Measurements from ENCODE around the gene COL23A1.

Gene COL23A1

DNA sequence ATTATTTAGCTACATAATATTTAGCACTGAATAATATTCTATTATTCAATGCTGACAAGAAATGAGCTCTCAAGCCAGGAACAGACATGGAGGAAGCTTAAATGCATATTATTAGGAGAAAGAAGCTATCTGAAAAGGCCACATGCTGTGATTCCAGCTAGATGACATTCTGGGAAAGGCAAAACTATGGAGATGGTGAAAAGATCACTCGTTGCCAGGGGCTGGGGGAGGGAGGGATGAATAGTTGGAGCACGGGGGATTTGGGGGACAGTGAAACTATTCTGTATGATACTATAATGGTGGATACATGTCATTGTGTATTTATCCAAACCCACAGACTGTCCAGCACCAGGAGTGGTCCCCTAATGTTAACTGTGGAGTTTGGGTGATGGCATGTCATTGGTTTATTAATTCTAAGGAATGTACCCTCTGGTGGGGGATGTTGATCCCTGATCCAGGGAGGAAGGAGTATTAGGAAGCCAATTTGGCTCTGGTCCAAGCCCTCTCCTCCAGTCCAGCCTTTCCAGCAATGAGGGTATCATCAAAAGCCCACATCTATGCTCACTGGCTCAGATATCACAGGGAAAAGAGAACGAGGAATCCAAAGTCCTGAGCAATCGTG, 162.5 kb downstream of the COL23A1 start:
- H3K27ac ChIP-seq = no peak overlapping the region
- peak; percentile 26 for DNase-seq (ENCODE audit: low spot score)
- TF ChIP-seq, protein P1, sequence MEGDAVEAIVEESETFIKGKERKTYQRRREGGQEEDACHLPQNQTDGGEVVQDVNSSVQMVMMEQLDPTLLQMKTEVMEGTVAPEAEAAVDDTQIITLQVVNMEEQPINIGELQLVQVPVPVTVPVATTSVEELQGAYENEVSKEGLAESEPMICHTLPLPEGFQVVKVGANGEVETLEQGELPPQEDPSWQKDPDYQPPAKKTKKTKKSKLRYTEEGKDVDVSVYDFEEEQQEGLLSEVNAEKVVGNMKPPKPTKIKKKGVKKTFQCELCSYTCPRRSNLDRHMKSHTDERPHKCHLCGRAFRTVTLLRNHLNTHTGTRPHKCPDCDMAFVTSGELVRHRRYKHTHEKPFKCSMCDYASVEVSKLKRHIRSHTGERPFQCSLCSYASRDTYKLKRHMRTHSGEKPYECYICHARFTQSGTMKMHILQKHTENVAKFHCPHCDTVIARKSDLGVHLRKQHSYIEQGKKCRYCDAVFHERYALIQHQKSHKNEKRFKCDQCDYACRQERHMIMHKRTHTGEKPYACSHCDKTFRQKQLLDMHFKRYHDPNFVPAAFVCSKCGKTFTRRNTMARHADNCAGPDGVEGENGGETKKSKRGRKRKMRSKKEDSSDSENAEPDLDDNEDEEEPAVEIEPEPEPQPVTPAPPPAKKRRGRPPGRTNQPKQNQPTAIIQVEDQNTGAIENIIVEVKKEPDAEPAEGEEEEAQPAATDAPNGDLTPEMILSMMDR (IDR thresholded peaks at IDR 0.05) = no peak
- no peak overlapping the region for H3K4me3 ChIP-seq

DNA sequence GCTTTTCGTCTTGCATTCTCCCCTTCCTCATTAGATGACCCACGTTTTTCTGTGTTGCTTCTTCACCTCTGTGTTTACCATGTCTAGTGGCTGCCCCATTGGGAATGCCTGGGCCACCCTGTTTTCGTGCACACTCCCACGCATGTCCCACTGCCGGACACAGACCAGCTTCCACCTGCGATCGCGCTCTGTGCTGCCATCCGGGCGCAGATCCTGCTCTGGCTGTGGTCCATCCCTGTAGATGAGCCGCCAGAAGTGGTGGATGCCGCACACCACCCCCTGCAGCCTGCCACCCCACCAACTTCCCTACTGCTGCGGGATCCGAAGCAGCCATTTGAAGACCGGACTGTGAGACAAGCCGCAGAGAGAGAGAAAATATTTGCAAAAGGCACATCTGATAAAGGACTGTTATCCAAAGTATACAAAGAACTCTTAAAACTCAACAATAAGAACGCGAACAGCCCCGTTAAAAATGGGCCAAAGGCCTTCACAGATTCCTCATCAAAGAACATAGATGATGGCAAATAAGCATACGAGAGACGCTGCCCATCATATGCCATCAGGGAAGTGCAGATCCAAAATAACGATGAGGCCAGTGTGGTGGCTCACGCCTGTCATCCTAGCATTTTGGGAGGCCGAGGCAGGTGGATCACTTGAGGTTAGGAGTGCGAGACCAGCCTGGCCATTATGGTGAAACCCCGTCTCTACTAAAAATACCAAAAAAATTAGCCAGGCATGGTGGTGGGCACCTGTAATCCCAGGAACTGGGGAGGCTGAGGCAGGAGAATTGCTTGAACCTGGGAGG, 163.7 kb downstream of the COL23A1 start:
- H3K4me3 ChIP-seq = no peak overlapping the region
- peak; percentile 33 for DNase-seq (ENCODE audit: low spot score)
- TF ChIP-seq, protein P1 (IDR thresholded peaks at IDR 0.05) = no peak
- no peak overlapping the region for H3K27ac ChIP-seq

DNA sequence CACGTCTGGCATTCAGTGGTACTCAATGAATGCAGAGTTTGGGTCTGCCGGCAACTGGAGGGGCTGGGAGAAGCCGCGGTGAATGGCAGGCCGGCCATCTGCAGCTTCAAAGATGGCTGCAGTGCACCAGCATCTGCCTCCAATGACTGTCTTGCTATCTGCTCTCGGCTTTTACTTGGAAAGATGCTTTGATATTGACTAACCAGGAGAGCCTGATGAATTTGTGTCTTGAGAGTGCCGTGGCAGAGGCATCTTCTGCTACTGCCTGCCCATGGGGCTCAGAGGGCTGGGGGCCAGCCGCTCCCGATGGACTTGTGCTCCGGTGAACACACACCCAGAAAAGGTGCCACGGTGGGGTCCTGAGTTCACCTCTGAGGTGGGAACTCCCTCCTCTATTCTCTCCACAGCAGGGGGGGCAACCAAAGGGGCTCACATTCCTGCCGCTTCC, 164.5 kb downstream of the COL23A1 start:
- TF ChIP-seq, protein P1 (IDR thresholded peaks at IDR 0.05) = no peak
- DNase-seq (ENCODE audit: low spot score) = peak; percentile 73
- no peak overlapping the region for H3K27ac ChIP-seq
- no peak overlapping the region for H3K4me3 ChIP-seq

DNA sequence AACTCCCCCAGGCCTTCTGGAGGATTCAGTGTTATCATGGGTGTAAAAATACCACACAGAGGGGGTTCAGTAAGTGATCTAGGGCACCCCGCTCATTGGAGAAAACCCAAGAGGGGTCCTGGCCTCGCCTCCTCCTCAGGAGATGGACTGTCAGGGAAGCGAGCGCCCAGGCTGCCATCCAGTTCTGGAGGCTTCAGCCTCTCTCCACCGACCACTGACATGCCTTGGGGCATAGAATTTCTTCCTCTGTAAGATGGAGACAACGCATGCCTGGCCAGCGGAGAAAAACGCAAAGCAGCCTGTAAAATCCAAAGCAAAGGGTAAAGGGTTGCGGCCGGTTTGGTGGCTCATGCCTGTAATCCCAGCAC, 165.4 kb downstream of the COL23A1 start:
- no peak overlapping the region for H3K4me3 ChIP-seq
- no peak overlapping the region for H3K27ac ChIP-seq
- no peak for DNase-seq (ENCODE audit: low spot score)
- TF ChIP-seq, protein P1 (IDR thresholded peaks at IDR 0.05) = no peak

DNA sequence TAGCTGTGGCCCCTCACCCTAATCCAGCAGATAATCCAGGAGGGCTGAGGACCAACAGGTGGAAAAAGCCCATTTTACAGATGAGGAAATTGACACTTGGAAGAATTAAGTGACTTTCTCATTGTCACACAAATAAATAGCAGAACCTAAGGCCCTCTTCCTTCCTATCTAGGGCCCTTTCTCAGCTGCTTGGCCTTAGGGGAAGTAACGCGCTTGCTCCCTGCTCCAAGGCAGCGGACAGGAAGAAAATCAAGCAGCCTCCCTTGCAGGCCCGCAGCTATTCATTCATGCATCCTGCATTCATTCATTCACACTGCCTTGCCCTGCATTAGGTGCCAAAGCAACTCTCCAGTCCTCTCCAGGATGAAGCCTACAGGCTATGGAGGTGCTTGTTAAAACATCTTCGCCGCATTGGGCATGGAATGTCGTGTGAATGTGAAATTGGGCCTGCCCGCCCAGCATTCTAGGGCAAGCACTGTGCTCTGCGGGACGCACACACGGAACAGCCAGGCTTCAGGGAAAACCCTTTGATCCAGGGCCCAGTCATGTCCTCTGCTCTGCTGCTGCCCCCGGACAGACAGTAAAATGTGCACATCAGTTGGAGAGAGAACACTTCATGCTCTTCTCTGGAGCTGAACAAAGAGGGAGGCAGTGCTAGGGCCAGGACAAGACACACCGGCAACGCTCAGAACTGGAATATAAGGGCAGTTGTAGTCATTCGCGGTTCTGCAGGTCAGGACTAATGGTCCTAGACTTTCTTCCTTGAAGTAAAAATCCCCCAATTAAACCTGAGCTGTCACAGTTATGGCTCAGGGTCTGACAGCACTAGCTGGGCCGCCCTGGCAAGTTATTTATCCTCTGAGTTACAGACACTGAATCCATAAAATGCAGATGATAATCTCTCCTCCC, 166.0 kb downstream of the COL23A1 start:
- H3K27ac ChIP-seq = no peak overlapping the region
- TF ChIP-seq, protein P1 (IDR thresholded peaks at IDR 0.05) = no peak
- DNase-seq (ENCODE audit: low spot score) = peak; percentile 38
- no peak overlapping the region for H3K4me3 ChIP-seq

DNA sequence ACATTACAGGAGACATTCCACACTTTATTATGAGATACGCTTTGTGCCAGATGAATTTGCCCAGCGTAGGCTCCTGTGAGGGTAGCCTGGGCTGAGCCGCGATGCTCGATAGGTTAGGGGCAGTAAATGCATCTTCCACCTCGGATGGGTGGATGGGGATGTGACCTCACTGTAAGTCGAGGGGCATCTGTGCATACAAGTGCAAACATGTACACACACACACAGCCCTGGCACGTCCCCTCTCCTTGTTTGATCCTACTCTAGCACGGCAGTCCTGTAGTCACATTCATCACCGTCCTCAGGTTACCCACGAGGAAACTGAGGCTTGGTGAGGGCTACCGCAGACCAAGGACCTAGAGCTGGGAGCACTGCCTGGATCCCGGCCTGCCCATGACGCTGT, 166.8 kb downstream of the COL23A1 start:
- TF ChIP-seq, protein P1 (IDR thresholded peaks at IDR 0.05) = no peak
- Histone ChIP-seq H3K4me3 (no peak overlapping the region), H3K27ac (no peak overlapping the region)
- DNase-seq (ENCODE audit: low spot score) = no peak
